ENCODE data around the gene TAMALIN.

TAMALIN gene

DNA sequence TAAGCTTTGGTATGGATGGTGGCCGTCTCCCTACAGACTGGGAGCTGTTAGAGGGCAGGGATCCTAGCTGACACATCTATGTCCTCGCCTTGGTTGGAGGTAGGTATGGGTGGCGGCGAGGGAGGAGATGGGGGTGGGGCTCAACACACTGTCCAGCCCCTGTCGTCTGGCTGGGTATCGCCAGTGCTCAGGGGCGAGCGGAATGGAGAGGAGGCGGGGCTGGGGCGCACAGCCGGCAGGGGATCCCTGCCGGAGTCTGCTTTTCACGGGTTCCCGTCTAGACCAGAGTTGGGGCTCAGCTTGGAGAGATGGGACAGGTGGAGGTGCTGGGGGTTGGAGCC is 16.1 kb downstream of the TAMALIN start:
- Histone ChIP-seq H3K27ac (ENCODE audit: insufficient read depth in 1 of 2, low read depth in 1 of 2, low read length in 2 of 2, poor library complexity in 1 of 2, severe bottlenecking in 2 of 2) (peak overlapping the region; percentile 25 to 78), H3K4me3 (ENCODE audit: control insufficient read depth in 1 of 7, extremely low read depth in 1 of 7, insufficient read depth in 4 of 7, low read depth in 2 of 7, low read length in 6 of 7) (peak overlapping the region; percentile 51 to 86 (median 70)), H3K27me3 (replicated peaks in 2 of 5; ENCODE audit: control insufficient read depth in 4 of 5, insufficient read depth in 5 of 5, low read length in 4 of 5) (no peaks in the 10 kb centered on the region), H3K4me1 (ENCODE audit: control extremely low read depth in 1 of 4, control insufficient read depth in 4 of 4, insufficient read depth in 4 of 4, low read length in 3 of 4) (peaks cover 8 to 46% (median 43%) of the 10 kb centered on the region in 4 experiments), H3K36me3 (ENCODE audit: control insufficient read depth in 4 of 4, insufficient read depth in 4 of 4, low read length in 3 of 4) (no peaks in the 10 kb centered on the region), H3K9me3 (ENCODE audit: control extremely low read depth in 1 of 5, control insufficient read depth in 4 of 5, insufficient read depth in 2 of 5, low read depth in 1 of 5, low read length in 4 of 5) (no peaks in the 10 kb centered on the region)
- CTCF ChIA-PET, result interaction anchor here (1.1 to 16.1 kb wide), 12 partner anchors 15 to 129 kb away, joined by 4 to 661 read pairs (median 18); partner anchors contain the start of genes ATG101, NR4A1, SMIM41 and TAMALIN
- POLR2A ChIA-PET, result interaction anchor here (0.8 to 6.4 kb wide), 14 partner anchors 9 to 654 kb away, joined by 3 to 120 read pairs (median 5); partner anchors contain the start of genes ATG101, NR4A1 and TAMALIN
- 0% methylated on average over 4 of the region's 14 CpGs for WGBS (ENCODE audit: insufficient coverage)
- peak in 1 of 3 donors; percentile 23 for DNase-seq

DNA sequence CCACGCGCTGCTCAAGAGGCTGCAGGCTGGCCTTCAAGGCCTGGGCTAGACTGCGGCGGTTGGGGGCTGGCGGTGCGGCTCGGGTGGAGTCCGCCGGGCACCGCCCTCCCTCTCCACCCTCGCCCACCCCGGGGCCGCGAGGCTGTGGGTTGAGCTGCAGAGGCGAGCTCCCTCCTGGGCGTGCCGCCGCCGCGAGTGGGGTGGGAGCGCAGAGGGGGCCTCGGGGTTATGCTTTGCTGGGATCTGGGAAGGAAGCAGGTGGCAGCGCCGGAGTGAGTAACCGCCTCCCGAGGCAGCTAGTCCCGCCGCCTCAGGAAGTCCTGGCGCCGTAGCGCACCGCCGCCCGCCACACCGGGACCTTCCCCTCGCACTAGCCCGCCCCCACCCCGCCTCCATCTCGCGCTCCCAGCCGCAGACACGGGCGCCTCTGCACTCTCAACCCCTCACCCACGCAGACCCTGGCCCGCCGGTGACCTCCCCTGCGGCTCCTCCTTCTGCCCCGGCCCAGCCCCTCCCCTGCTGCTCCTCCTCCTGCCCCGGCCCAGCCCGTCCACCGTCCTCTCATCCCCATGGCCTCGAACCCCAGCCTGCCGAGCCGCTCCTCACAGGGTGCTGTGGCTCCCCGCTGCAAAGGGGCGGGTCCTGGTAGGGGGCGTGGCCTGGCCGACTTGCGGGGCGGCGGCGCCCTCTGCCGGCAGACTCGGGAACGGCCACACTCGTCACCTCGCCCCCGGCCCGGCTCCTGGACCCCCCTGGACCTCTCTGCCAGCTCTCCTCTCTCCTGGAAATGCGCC is 16.6 kb downstream of the TAMALIN start:
- Histone ChIP-seq H3K4me1 (ENCODE audit: control extremely low read depth in 1 of 4, control insufficient read depth in 4 of 4, insufficient read depth in 4 of 4, low read length in 3 of 4) (peaks cover 8 to 46% (median 43%) of the 10 kb centered on the region in 4 experiments), H3K27ac (ENCODE audit: insufficient read depth in 1 of 2, low read depth in 1 of 2, low read length in 2 of 2, poor library complexity in 1 of 2, severe bottlenecking in 2 of 2) (peak overlapping the region; percentile 25 to 78), H3K9me3 (ENCODE audit: control extremely low read depth in 1 of 5, control insufficient read depth in 4 of 5, insufficient read depth in 2 of 5, low read depth in 1 of 5, low read length in 4 of 5) (no peaks in the 10 kb centered on the region), H3K36me3 (ENCODE audit: control insufficient read depth in 4 of 4, insufficient read depth in 4 of 4, low read length in 3 of 4) (no peaks in the 10 kb centered on the region), H3K4me3 (ENCODE audit: control insufficient read depth in 1 of 7, extremely low read depth in 1 of 7, insufficient read depth in 4 of 7, low read depth in 2 of 7, low read length in 6 of 7) (peak overlapping the region; percentile 51 to 86 (median 70)), H3K27me3 (replicated peaks in 2 of 5; ENCODE audit: control insufficient read depth in 4 of 5, insufficient read depth in 5 of 5, low read length in 4 of 5) (no peaks in the 10 kb centered on the region)
- under 1% methylated on average over 53 of the region's 70 CpGs for WGBS (ENCODE audit: insufficient coverage)
- DNase-seq, result peak; percentile 83 to 95 (median 90)
- CTCF ChIA-PET, result interaction anchor here (1.1 to 16.1 kb wide), 12 partner anchors 15 to 129 kb away, joined by 4 to 661 read pairs (median 18); partner anchors contain the start of genes ATG101, NR4A1, SMIM41 and TAMALIN
- POLR2A ChIA-PET, result interaction anchor here (0.8 to 6.4 kb wide), 15 partner anchors 9 to 654 kb away, joined by 3 to 120 read pairs (median 5); partner anchors contain the start of genes ATG101, NR4A1 and TAMALIN

DNA sequence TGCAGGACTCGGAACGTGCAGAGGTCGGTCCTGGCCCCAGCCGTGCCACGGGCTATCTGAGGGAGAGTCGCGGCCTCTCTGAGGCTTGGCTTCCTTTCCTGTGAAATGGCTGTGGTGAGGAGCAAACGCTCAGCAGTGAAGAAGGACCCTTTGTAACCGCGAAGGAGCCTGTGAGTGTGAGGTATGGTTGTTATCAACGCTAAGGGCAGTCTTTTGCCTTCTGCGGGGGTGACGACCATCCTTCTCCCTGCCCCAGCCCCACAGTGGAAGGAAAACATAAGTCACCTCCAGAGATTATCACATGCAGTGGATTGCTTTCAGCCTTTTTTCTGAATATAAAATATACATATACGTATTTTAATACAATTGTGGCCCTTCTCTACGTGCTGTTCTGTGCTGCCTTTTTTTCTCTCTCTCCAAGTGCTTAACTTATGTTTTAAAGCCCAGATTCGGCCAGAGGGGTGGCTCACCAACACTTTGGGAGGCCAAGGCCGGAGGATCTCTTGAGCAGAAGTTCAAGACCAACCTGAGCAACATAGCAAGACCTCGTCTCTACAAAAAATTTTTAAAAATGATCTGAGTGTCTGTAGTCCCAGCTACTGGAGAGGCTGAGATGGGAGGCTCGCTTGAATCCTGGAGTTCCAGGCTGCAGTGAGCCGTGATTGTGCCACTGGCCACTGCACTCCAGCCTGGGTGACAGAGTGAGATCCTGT is 17.4 kb downstream of the TAMALIN start:
- Histone ChIP-seq H3K27me3 (replicated peaks in 2 of 5; ENCODE audit: control insufficient read depth in 4 of 5, insufficient read depth in 5 of 5, low read length in 4 of 5) (no peaks in the 10 kb centered on the region), H3K27ac (ENCODE audit: insufficient read depth in 1 of 2, low read depth in 1 of 2, low read length in 2 of 2, poor library complexity in 1 of 2, severe bottlenecking in 2 of 2) (peak overlapping the region in 1 of 2 experiments; percentile 61), H3K9me3 (ENCODE audit: control extremely low read depth in 1 of 5, control insufficient read depth in 4 of 5, insufficient read depth in 2 of 5, low read depth in 1 of 5, low read length in 4 of 5) (no peaks in the 10 kb centered on the region), H3K4me3 (ENCODE audit: control insufficient read depth in 1 of 7, extremely low read depth in 1 of 7, insufficient read depth in 4 of 7, low read depth in 2 of 7, low read length in 6 of 7) (peak overlapping the region; percentile 11 to 86 (median 70)), H3K4me1 (ENCODE audit: control extremely low read depth in 1 of 4, control insufficient read depth in 4 of 4, insufficient read depth in 4 of 4, low read length in 3 of 4) (peaks cover 8 to 46% (median 43%) of the 10 kb centered on the region in 4 experiments), H3K36me3 (ENCODE audit: control insufficient read depth in 4 of 4, insufficient read depth in 4 of 4, low read length in 3 of 4) (no peaks in the 10 kb centered on the region)
- no peak for DNase-seq
- ChIA-PET CTCF (interaction anchor here (0.6 to 16.1 kb wide), 18 partner anchors 16 to 1348 kb away, joined by 3 to 661 read pairs (median 8); partner anchors contain the start of genes ATG101, NR4A1, SMIM41 and TAMALIN), POLR2A (interaction anchor here (1.1 to 6.4 kb wide), 13 partner anchors 9 to 58 kb away, joined by 4 to 120 read pairs (median 5); partner anchors contain the start of genes NR4A1 and TAMALIN)
- WGBS (ENCODE audit: insufficient coverage), result 10% methylated on average over 9 of the region's 20 CpGs

DNA sequence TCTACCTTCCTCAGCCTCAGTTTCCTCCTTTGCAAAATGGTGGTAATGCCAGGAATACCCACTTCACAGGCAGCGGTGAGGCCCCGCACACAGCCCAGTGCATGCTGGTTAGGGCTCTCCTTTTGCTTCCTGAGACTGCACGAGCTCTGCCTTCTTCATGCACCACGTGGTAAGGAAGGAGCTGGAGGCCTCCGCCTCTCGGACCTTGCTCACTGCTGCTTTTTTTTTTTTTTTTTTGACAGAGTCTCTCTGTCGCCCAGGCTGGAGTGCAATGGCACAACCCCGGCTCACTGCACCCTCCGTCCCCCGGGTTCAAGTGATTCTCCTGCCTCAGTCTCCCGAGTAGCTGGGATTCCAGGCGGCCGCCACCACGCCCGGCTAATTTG is 18.1 kb downstream of the TAMALIN start:
- H3K27ac ChIP-seq (ENCODE audit: insufficient read depth in 1 of 2, low read depth in 1 of 2, low read length in 2 of 2, poor library complexity in 1 of 2, severe bottlenecking in 2 of 2), result no peak overlapping the region
- no peaks in the 10 kb centered on the region for H3K27me3 ChIP-seq (replicated peaks in 2 of 5; ENCODE audit: control insufficient read depth in 4 of 5, insufficient read depth in 5 of 5, low read length in 4 of 5)
- peak overlapping the region in 5 of 7 experiments; percentile 17 to 86 (median 72) for H3K4me3 ChIP-seq (ENCODE audit: control insufficient read depth in 1 of 7, extremely low read depth in 1 of 7, insufficient read depth in 4 of 7, low read depth in 2 of 7, low read length in 6 of 7)
- 39% methylated on average over 11 of the region's 15 CpGs for WGBS (ENCODE audit: insufficient coverage)
- no peaks in the 10 kb centered on the region for H3K9me3 ChIP-seq (ENCODE audit: control extremely low read depth in 1 of 5, control insufficient read depth in 4 of 5, insufficient read depth in 2 of 5, low read depth in 1 of 5, low read length in 4 of 5)
- DNase-seq, result peak in 2 of 3 donors; percentile 72 to 75
- peaks cover 8 to 46% (median 43%) of the 10 kb centered on the region in 4 experiments for H3K4me1 ChIP-seq (ENCODE audit: control extremely low read depth in 1 of 4, control insufficient read depth in 4 of 4, insufficient read depth in 4 of 4, low read length in 3 of 4)
- ChIA-PET CTCF (interaction anchor here (0.6 to 16.1 kb wide), 23 partner anchors 10 to 1347 kb away, joined by 3 to 661 read pairs (median 6); partner anchors contain the start of genes ATG101, NR4A1, SMIM41 and TAMALIN), POLR2A (interaction anchor here (0.9 to 6.4 kb wide), 11 partner anchors 12 to 58 kb away, joined by 3 to 38 read pairs (median 6); partner anchors contain the start of genes ATG101, NR4A1 and TAMALIN)
- no peaks in the 10 kb centered on the region for H3K36me3 ChIP-seq (ENCODE audit: control insufficient read depth in 4 of 4, insufficient read depth in 4 of 4, low read length in 3 of 4)

DNA sequence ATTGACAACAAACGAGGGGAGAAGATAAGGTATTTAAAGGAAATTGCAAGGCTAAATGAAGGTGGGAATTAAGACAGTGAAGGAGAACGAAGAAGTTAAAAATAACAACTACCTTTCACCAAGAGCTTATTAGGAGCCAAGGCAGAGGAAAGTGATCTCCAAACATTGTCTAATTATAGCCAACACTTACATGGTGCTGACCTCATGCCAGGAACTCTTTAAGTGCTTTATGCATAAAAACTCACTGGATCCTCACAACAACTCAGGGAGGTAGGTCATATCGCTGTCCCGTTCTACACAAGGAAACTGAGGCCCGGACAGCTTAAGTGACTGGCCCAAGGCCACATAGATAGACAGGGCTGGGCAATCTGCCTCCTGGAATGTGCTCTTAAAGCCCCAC is 19.5 kb downstream of the TAMALIN start:
- Histone ChIP-seq H3K27ac (ENCODE audit: insufficient read depth in 1 of 2, low read depth in 1 of 2, low read length in 2 of 2, poor library complexity in 1 of 2, severe bottlenecking in 2 of 2) (no peak overlapping the region), H3K36me3 (ENCODE audit: control insufficient read depth in 4 of 4, insufficient read depth in 4 of 4, low read length in 3 of 4) (no peaks in the 10 kb centered on the region), H3K4me3 (ENCODE audit: control insufficient read depth in 1 of 7, extremely low read depth in 1 of 7, insufficient read depth in 4 of 7, low read depth in 2 of 7, low read length in 6 of 7) (no peak overlapping the region), H3K27me3 (replicated peaks in 2 of 5; ENCODE audit: control insufficient read depth in 4 of 5, insufficient read depth in 5 of 5, low read length in 4 of 5) (no peaks in the 10 kb centered on the region), H3K9me3 (ENCODE audit: control extremely low read depth in 1 of 5, control insufficient read depth in 4 of 5, insufficient read depth in 2 of 5, low read depth in 1 of 5, low read length in 4 of 5) (no peaks in the 10 kb centered on the region), H3K4me1 (ENCODE audit: control extremely low read depth in 1 of 4, control insufficient read depth in 4 of 4, insufficient read depth in 4 of 4, low read length in 3 of 4) (peaks cover 8 to 36% (median 35%) of the 10 kb centered on the region in 4 experiments)
- WGBS (ENCODE audit: insufficient coverage), result 94% methylated on average over 3 of the region's 5 CpGs
- ChIA-PET CTCF (interaction anchor here (0.9 to 16.1 kb wide), 17 partner anchors 14 to 128 kb away, joined by 3 to 661 read pairs (median 8); partner anchors contain the start of genes ATG101, NR4A1, SMIM41 and TAMALIN), POLR2A (interaction anchor here (0.6 to 6.4 kb wide), 11 partner anchors 11 to 112 kb away, joined by 3 to 38 read pairs (median 6); partner anchors contain the start of genes ATG101 and NR4A1)
- DNase-seq, result no peak

DNA sequence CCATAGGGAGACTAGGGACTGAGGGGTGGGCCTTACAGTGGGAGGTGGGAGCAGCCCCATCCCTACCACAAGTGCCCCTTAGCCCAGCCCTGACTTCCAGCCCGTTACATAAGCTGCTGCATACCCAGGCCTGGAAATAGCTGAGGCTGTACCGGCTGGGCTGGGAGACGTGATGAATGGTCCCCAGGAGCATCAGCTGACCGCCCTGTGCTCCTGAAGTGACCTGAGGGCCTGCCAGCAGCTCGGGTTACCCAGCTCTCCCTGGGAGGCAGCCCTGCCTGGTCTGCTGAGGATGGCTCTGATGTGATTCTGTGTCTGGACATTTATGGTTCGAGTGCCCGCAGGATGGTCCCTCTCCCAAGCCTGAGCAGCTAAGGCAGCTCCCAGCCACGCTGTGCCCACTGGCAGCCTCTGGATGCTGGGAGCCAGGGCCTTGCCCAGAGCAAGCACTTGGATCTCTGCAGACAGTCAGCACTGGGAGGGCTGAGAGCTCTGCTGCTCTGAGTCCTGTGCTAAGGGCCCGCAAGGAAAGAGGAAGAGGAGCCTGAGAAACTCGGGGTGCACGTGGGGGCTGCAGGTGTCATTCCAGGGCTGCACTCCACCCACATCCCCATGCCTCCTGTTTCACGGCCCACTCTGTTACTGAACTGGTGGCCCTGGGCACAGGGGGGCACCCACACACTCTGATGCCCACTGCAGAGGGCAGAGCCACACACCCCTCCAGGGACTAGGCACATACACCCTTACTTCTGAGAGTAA is 20.5 kb downstream of the TAMALIN start:
- POLR2A ChIA-PET, result interaction anchor here (0.6 to 2.7 kb wide), 3 partner anchors 16 to 42 kb away, joined by 4 to 16 read pairs (median 11); partner anchors contain the start of genes ATG101 and NR4A1
- H3K9me3 ChIP-seq (ENCODE audit: control extremely low read depth in 1 of 5, control insufficient read depth in 4 of 5, insufficient read depth in 2 of 5, low read depth in 1 of 5, low read length in 4 of 5), result no peaks in the 10 kb centered on the region
- CTCF ChIA-PET, result interaction anchor here (1.4 to 16.1 kb wide), 8 partner anchors 13 to 97 kb away, joined by 7 to 661 read pairs (median 208); partner anchors contain the start of genes ATG101, NR4A1, SMIM41 and TAMALIN
- H3K27ac ChIP-seq (ENCODE audit: insufficient read depth in 1 of 2, low read depth in 1 of 2, low read length in 2 of 2, poor library complexity in 1 of 2, severe bottlenecking in 2 of 2), result no peak overlapping the region
- no peaks in the 10 kb centered on the region for H3K27me3 ChIP-seq (replicated peaks in 2 of 5; ENCODE audit: control insufficient read depth in 4 of 5, insufficient read depth in 5 of 5, low read length in 4 of 5)
- H3K4me1 ChIP-seq (ENCODE audit: control extremely low read depth in 1 of 4, control insufficient read depth in 4 of 4, insufficient read depth in 4 of 4, low read length in 3 of 4), result peaks cover 8 to 36% (median 35%) of the 10 kb centered on the region in 4 experiments
- no peak for DNase-seq
- H3K4me3 ChIP-seq (ENCODE audit: control insufficient read depth in 1 of 7, extremely low read depth in 1 of 7, insufficient read depth in 4 of 7, low read depth in 2 of 7, low read length in 6 of 7), result no peak overlapping the region
- H3K36me3 ChIP-seq (ENCODE audit: control insufficient read depth in 4 of 4, insufficient read depth in 4 of 4, low read length in 3 of 4), result no peaks in the 10 kb centered on the region
- 98% methylated on average over 9 of the region's 12 CpGs for WGBS (ENCODE audit: insufficient coverage)
